Gastrocnemius medialis (tissue), 4 donors: ENCODE measurements around the gene CCR4. TPM values are rescaled to one million over a fixed set of nuclear protein-coding genes. Genes with fewer than 3 reads are reported as not detected.
"Not testable (repeated sequence)": the region's sequence is repeated elsewhere in the genome, so short reads cannot be mapped to it uniquely, and the experiment has no call there.

Source experiments
- ATAC-seq, 2 donors: fragments of 150-250 bp; one replicate each; pipeline ENCODE4 v1.9.1; 2016
- DNase-seq, 2 donors: peaks; one replicate each; pipeline ENCODE4 v3.0.0-alpha.2; 2019
- H3K27ac ChIP-seq, 4 donors: fragments of 200-600 bp; sonication (generic); 1 replicate in 1 of 4; 2 replicates in 3 of 4; pipeline ENCODE4 v1.5.1; 2016 to 2018; ENCODE audit warnings: mild to moderate bottlenecking in 2 of 4, moderate library complexity in 1 of 4
- H3K27me3 ChIP-seq, 3 donors: fragments of 200-600 bp; sonication (generic) in 2 of 3; 1 replicate in 1 of 3; 2 replicates in 2 of 3; pipeline versions ENCODE4 v1.5.1 to v1.6.0; 2016 to 2019; ENCODE audit warnings: mild to moderate bottlenecking in 1 of 3, moderate library complexity in 1 of 3
- H3K36me3 ChIP-seq, 2 donors: fragments of 200-600 bp; sonication (generic) in 1 of 2; one replicate each; pipeline ENCODE4 v1.5.1; 2017 to 2018
- H3K4me1 ChIP-seq, 2 donors: fragments of 200-600 bp; sonication (generic) in 1 of 2; one replicate each; pipeline ENCODE4 v1.5.1; 2016 to 2017; ENCODE audit warnings: mild to moderate bottlenecking in 2 of 2
- H3K4me3 ChIP-seq, 4 donors: fragments of 200-600 bp; sonication (generic) in 3 of 4; 1 replicate in 1 of 4; 2 replicates in 3 of 4; pipeline ENCODE4 v1.5.1; 2016 to 2019; ENCODE audit warnings: mild to moderate bottlenecking in 2 of 4
- H3K9me3 ChIP-seq, 3 donors: fragments of 200-600 bp; sonication (generic) in 2 of 3; 1 replicate in 1 of 3; 2 replicates in 2 of 3; pipeline ENCODE4 v1.5.1; 2016 to 2019
- POLR2A ChIP-seq, 2 donors: fragments of 450-650 bp; IDR thresholded peaks; one replicate each; pipeline ENCODE4 v1.6.1; 2017; ENCODE audit warnings: antibody characterized with exemption in 2 of 2, mild to moderate bottlenecking in 2 of 2, moderate library complexity in 2 of 2
- in situ Hi-C, 4 donors: fragments of 200-750 bp; cut with MboI; loops; one replicate each; pipeline versions ENCODE4 v1.15.0 to v1.8.0; 2017; ENCODE audit warnings: low sequenced_read_pairs in 4 of 4
- intact Hi-C: fragments of 100-400 bp; cut with DNase I; formaldehyde crosslinking; loops from one replicate; pipeline ENCODE4 v1.15.1; 2023; ENCODE audit warnings: low total_unique reads
- total RNA-seq, 4 donors: library from RNA; depleted of rRNA; stranded (reverse); fragments of >200 nt; gene quantifications; one replicate each; pipeline versions ENCODE4 v1.1.0 to v1.2.3, GENCODE V29; 2016
- TF ChIP-seq, protein P1 (sequence below), 5 experiments: fragments of 450-650 bp in 3 of 5; fragments of 200-600 bp in 2 of 5; sonication (generic) in 2 of 5; IDR thresholded peaks in 4 of 5; conservative IDR thresholded peaks in 1 of 5; 1 replicate in 4 of 5; 2 replicates in 1 of 5; pipeline ENCODE4 v1.5.1; 2016 to 2019; ENCODE audit warnings: antibody characterized with exemption in 5 of 5, mild to moderate bottlenecking in 3 of 5, moderate library complexity in 3 of 5

The CCR4 gene
- total RNA-seq, 4 donors from 2014 or later: 0.07 TPM; not detected in 3

DNA sequence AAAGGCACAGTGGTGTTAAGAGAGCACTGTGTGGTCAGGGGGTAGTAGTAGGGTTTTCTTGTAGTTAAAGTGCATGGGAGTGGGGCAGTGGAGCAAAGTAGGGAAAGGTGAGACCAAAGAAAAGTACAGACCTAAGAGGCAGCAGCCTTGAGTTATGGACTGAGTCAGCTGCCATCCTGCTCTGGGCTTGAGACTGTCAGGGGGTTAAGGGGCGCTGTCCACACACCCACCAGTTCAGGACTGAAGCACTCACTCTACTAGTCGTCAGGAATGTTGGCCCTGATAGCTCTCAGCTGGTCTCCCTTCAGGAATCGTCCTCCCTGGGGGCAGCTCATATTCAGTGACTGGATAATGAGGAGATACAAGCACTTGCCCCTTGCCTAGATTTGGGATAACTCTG is 7.9 kb downstream of the CCR4 start:
- no peak for ATAC-seq

GRCh38 chr3:32960404-32961170 is 9.1 kb downstream of the CCR4 start:
- Histone ChIP-seq H3K27ac (no peak overlapping the region), H3K9me3 (no peaks in the 10 kb centered on the region), H3K36me3 (no peaks in the 10 kb centered on the region), H3K4me1 (no peaks in the 10 kb centered on the region), H3K4me3 (no peak overlapping the region), H3K27me3 (no peaks in the 10 kb centered on the region)
- in situ Hi-C loops (no loop called here), intact Hi-C loops (no loop called here)
- TF ChIP-seq, protein P1, sequence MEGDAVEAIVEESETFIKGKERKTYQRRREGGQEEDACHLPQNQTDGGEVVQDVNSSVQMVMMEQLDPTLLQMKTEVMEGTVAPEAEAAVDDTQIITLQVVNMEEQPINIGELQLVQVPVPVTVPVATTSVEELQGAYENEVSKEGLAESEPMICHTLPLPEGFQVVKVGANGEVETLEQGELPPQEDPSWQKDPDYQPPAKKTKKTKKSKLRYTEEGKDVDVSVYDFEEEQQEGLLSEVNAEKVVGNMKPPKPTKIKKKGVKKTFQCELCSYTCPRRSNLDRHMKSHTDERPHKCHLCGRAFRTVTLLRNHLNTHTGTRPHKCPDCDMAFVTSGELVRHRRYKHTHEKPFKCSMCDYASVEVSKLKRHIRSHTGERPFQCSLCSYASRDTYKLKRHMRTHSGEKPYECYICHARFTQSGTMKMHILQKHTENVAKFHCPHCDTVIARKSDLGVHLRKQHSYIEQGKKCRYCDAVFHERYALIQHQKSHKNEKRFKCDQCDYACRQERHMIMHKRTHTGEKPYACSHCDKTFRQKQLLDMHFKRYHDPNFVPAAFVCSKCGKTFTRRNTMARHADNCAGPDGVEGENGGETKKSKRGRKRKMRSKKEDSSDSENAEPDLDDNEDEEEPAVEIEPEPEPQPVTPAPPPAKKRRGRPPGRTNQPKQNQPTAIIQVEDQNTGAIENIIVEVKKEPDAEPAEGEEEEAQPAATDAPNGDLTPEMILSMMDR (IDR thresholded peaks at IDR 0.05 in 4 of 5, conservative IDR thresholded peaks at IDR 0.05 in 1 of 5): no peak
- no peak for TF ChIP-seq POLR2A (IDR thresholded peaks at IDR 0.05)
- ATAC-seq (no peak), DNase-seq (no peak)

More for the DNA sequence above, 7.9 kb downstream of the CCR4 start:
- Histone ChIP-seq H3K4me1 (no peaks in the 10 kb centered on the region), H3K27ac (no peak overlapping the region), H3K27me3 (no peaks in the 10 kb centered on the region), H3K36me3 (no peaks in the 10 kb centered on the region), H3K9me3 (no peaks in the 10 kb centered on the region), H3K4me3 (no peak overlapping the region)
- TF ChIP-seq, protein P1 (IDR thresholded peaks at IDR 0.05 in 4 of 5, conservative IDR thresholded peaks at IDR 0.05 in 1 of 5): no peak
- TF ChIP-seq POLR2A (IDR thresholded peaks at IDR 0.05): no peak
- intact Hi-C loops (no loop called here), in situ Hi-C loops (no loop called here)
- DNase-seq: no peak

DNA sequence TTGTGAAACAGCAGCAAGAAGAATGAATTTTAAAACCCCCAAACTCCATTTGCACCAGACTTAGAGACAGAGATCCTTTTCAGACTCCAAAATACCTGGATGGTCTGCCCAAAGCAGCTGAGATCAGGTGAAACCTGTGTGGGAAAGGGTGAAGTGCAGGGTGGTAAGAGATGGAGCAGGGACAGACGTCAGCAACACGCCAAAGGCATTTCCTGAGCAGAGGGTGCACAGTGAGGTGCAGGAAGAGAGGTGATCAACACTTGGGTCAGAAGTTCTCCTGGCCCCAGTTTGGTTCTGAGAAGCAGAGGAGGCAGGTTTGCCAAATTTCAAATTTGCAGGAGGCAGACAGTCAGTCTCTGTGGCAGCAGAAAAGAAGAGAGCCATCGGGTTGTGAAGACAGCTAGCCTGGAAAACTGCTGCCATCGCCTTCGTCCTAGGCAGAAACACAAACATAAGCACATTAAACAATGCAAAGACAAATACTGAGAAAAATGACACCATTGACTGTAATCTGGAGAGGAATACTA is 9.8 kb downstream of the CCR4 start:
- intact Hi-C loops: no loop called here
- no peak overlapping the region for H3K4me3 ChIP-seq
- H3K4me1 ChIP-seq: no peaks in the 10 kb centered on the region
- ATAC-seq: no peak
- no peaks in the 10 kb centered on the region for H3K9me3 ChIP-seq
- no peak for DNase-seq
- H3K36me3 ChIP-seq: no peaks in the 10 kb centered on the region
- in situ Hi-C loops: no loop called here
- TF ChIP-seq, protein P1 (IDR thresholded peaks at IDR 0.05 in 4 of 5, conservative IDR thresholded peaks at IDR 0.05 in 1 of 5): no peak
- no peak for TF ChIP-seq POLR2A (IDR thresholded peaks at IDR 0.05)
- no peak overlapping the region for H3K27ac ChIP-seq
- no peaks in the 10 kb centered on the region for H3K27me3 ChIP-seq

- Histone ChIP-seq H3K4me1 (no peaks in the 10 kb centered on the region), H3K9me3 (no peaks in the 10 kb centered on the region), H3K36me3 (no peaks in the 10 kb centered on the region), H3K4me3 (no peak overlapping the region), H3K27ac (no peak overlapping the region), H3K27me3 (no peaks in the 10 kb centered on the region)
- TF ChIP-seq POLR2A (IDR thresholded peaks at IDR 0.05): no peak
- TF ChIP-seq, protein P1 (IDR thresholded peaks at IDR 0.05 in 4 of 5, conservative IDR thresholded peaks at IDR 0.05 in 1 of 5): no peak
- in situ Hi-C loops (no loop called here), intact Hi-C loops (no loop called here)
- DNase-seq: no peak
- ATAC-seq: no peak
These were observed 12.4 kb downstream of the CCR4 start for GRCh38 chr3:32963871-32964270.

DNA sequence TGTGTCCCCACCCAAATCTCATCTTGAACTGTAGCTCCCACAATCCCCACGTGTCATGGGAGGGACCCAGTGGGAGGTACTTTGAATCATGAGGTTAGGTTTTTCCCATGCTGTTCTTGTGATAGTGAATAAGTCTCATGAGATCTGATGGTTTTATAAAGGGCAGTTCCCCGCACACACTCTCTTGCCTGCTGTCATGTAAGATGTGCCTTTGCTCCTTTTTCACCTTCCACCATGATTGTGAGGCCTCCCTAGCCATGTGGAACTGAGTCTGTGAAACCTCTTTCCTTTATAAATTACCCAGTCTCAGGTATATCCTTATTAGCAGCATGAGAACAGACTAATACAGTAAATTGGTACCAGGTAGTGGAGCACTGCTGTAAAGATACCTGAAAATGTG is 13.3 kb downstream of the CCR4 start:
- in situ Hi-C loops, H3K9me3 ChIP-seq, H3K4me3 ChIP-seq, H3K36me3 ChIP-seq, H3K4me1 ChIP-seq, H3K27ac ChIP-seq, ATAC-seq, intact Hi-C loops, H3K27me3 ChIP-seq, DNase-seq: not testable (repeated sequence)

DNA sequence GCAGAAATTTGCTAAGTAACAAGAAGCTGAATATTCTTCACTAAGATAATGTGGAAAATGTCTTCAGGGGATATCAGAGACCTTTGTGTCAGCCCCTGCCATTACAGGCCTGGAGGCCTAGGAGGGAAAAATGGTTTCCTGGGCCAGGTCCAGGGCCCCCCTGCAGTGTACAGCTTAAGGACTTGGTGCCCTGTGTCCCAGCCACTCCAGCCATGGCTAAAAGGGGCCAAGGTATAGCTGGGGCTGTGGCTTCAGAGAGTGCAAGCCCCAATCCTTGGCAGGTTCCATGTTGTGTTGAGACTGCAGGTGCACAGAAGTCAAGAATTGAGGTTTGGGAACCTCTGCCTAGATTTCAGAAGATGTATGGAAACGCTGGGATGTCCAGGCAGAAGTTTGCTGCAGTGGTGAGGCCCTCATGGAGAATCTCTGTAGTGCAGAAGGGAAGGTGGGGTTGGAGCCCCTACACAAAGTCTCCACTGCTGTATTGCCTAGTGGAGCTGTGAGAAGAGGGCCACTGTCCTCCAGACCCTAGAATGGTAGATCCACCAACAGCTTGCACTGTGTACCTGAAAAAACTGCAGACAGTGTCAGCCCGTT is 14.3 kb downstream of the CCR4 start:
- H3K9me3 ChIP-seq, H3K4me1 ChIP-seq, H3K27ac ChIP-seq, DNase-seq, H3K4me3 ChIP-seq, intact Hi-C loops, in situ Hi-C loops, H3K27me3 ChIP-seq, ATAC-seq, H3K36me3 ChIP-seq: not testable (repeated sequence)

DNA sequence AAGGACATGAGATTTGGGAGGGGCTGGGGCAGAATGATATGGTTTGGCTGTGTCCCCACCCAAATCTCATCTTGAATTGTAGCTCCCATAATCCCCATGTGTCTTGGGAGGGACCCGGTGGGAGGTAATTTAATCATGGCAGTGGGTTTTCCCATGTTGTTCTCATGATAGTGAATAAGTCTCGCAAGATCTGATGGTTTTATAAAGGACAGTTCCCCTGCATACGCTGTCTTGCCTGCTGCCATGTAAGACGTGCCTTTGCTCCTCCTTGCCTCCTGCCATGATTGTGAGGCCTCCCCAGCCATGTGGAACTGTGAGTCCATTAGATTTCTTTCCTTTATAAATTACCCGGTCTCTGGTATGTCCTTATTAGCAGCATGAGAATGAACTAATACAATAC is 15.2 kb downstream of the CCR4 start:
- H3K4me3 ChIP-seq, H3K27ac ChIP-seq, H3K9me3 ChIP-seq, DNase-seq, H3K4me1 ChIP-seq, H3K36me3 ChIP-seq, intact Hi-C loops, in situ Hi-C loops, H3K27me3 ChIP-seq, ATAC-seq: not testable (repeated sequence)
